ENCODE results near the gene CDH22.

Gene CDH22

GRCh38 chr20:46285740-46286139, 22.6 kb downstream of the CDH22 start:
- H3K9ac ChIP-seq (ENCODE audit: low read length), result no peak overlapping the region
- no peak overlapping the region for H2AFZ ChIP-seq (ENCODE audit: low read depth, low read length)
- H2BK12ac ChIP-seq (ENCODE audit: low read length in 2 of 2), result no peak overlapping the region
- H3K23ac ChIP-seq (ENCODE audit: low read length in 2 of 2), result no peak overlapping the region
- no peak overlapping the region for H3K4me3 ChIP-seq (ENCODE audit: insufficient read depth in 1 of 2, low read depth in 1 of 2, low read length in 2 of 2)
- no peak overlapping the region for H2BK5ac ChIP-seq (ENCODE audit: low read depth, low read length, poor library complexity, severe bottlenecking)
- no peak overlapping the region for H3K4me2 ChIP-seq (ENCODE audit: low read length, poor library complexity, severe bottlenecking)
- H3K9me3 ChIP-seq (ENCODE audit: control insufficient read depth, low read length), result no peaks in the 10 kb centered on the region
- H3K18ac ChIP-seq (ENCODE audit: low read depth in 1 of 2, low read length in 2 of 2), result no peak overlapping the region
- no peak overlapping the region for H3K4ac ChIP-seq (ENCODE audit: low read depth in 1 of 2, low read length in 2 of 2)
- no peak for DNase-seq
- no peaks in the 10 kb centered on the region for H3K4me1 ChIP-seq (ENCODE audit: control insufficient read depth, insufficient read depth, low read depth, low read length)
- no peak overlapping the region for H2AK5ac ChIP-seq (ENCODE audit: low read length, severe bottlenecking)
- H3K27ac ChIP-seq (ENCODE audit: low read length, poor library complexity, severe bottlenecking), result no peak overlapping the region
- H3K14ac ChIP-seq (ENCODE audit: low read length in 2 of 2), result no peak overlapping the region
- no peaks in the 10 kb centered on the region for H3K79me1 ChIP-seq (replicated peaks; ENCODE audit: low read length, poor library complexity, severe bottlenecking)
- no peak overlapping the region for H4K8ac ChIP-seq (ENCODE audit: low read length)
- H4K91ac ChIP-seq (ENCODE audit: low read length), result no peak overlapping the region
- 73% methylated on average over 3 of the region's 3 CpGs for WGBS
- H2BK120ac ChIP-seq (ENCODE audit: low read depth, low read length), result no peak overlapping the region
- H3K36me3 ChIP-seq (ENCODE audit: control insufficient read depth in 1 of 2, insufficient read depth in 2 of 2, low read depth in 1 of 2, low read length in 2 of 2), result no peaks in the 10 kb centered on the region
- no peak overlapping the region for H2BK15ac ChIP-seq (ENCODE audit: low read depth, poor library complexity, severe bottlenecking)
- peaks cover 27 to 97% of the 10 kb centered on the region in 2 experiments for H3K27me3 ChIP-seq (ENCODE audit: control insufficient read depth in 1 of 2, insufficient read depth in 1 of 2, low read length in 2 of 2)

- Histone ChIP-seq H3K4me2 (ENCODE audit: low read length, poor library complexity, severe bottlenecking) (no peak overlapping the region), H3K23ac (ENCODE audit: low read length in 2 of 2) (no peak overlapping the region), H3K4me3 (ENCODE audit: insufficient read depth in 1 of 2, low read depth in 1 of 2, low read length in 2 of 2) (no peak overlapping the region), H2BK15ac (ENCODE audit: low read depth, poor library complexity, severe bottlenecking) (no peak overlapping the region), H3K9ac (ENCODE audit: low read length) (no peak overlapping the region), H2AFZ (ENCODE audit: low read depth, low read length) (no peak overlapping the region), H3K18ac (ENCODE audit: low read depth in 1 of 2, low read length in 2 of 2) (no peak overlapping the region), H3K14ac (ENCODE audit: low read length in 2 of 2) (no peak overlapping the region), H2BK120ac (ENCODE audit: low read depth, low read length) (no peak overlapping the region), H3K4me1 (ENCODE audit: control insufficient read depth, insufficient read depth, low read depth, low read length) (no peaks in the 10 kb centered on the region), H3K36me3 (ENCODE audit: control insufficient read depth in 1 of 2, insufficient read depth in 2 of 2, low read depth in 1 of 2, low read length in 2 of 2) (no peaks in the 10 kb centered on the region), H3K9me3 (ENCODE audit: control insufficient read depth, low read length) (no peaks in the 10 kb centered on the region), H2BK5ac (ENCODE audit: low read depth, low read length, poor library complexity, severe bottlenecking) (no peak overlapping the region), H2BK12ac (ENCODE audit: low read length in 2 of 2) (no peak overlapping the region), H3K4ac (ENCODE audit: low read depth in 1 of 2, low read length in 2 of 2) (no peak overlapping the region), H2AK5ac (ENCODE audit: low read length, severe bottlenecking) (no peak overlapping the region), H3K27me3 (ENCODE audit: control insufficient read depth in 1 of 2, insufficient read depth in 1 of 2, low read length in 2 of 2) (peaks cover 31 to 93% of the 10 kb centered on the region in 2 experiments), H3K27ac (ENCODE audit: low read length, poor library complexity, severe bottlenecking) (no peak overlapping the region), H3K79me1 (replicated peaks; ENCODE audit: low read length, poor library complexity, severe bottlenecking) (no peaks in the 10 kb centered on the region), H4K8ac (ENCODE audit: low read length) (no peak overlapping the region), H4K91ac (ENCODE audit: low read length) (no peak overlapping the region)
- no peak for DNase-seq
- 92% methylated on average over 5 of the region's 8 CpGs for WGBS
Observed at GRCh38 chr20:46285072-46285471, 23.2 kb downstream of the CDH22 start.

GRCh38 chr20:46284040-46284427, 24.3 kb downstream of the CDH22 start:
- H3K4ac ChIP-seq (ENCODE audit: low read depth in 1 of 2, low read length in 2 of 2), result no peak overlapping the region
- no peak overlapping the region for H3K23ac ChIP-seq (ENCODE audit: low read length in 2 of 2)
- WGBS, result 61% methylated on average over 7 of the region's 7 CpGs
- H3K79me1 ChIP-seq (replicated peaks; ENCODE audit: low read length, poor library complexity, severe bottlenecking), result no peaks in the 10 kb centered on the region
- no peak overlapping the region for H2BK5ac ChIP-seq (ENCODE audit: low read depth, low read length, poor library complexity, severe bottlenecking)
- H4K91ac ChIP-seq (ENCODE audit: low read length), result no peak overlapping the region
- H2BK120ac ChIP-seq (ENCODE audit: low read depth, low read length), result no peak overlapping the region
- H3K9ac ChIP-seq (ENCODE audit: low read length), result no peak overlapping the region
- H2AK5ac ChIP-seq (ENCODE audit: low read length, severe bottlenecking), result no peak overlapping the region
- H3K4me3 ChIP-seq (ENCODE audit: insufficient read depth in 1 of 2, low read depth in 1 of 2, low read length in 2 of 2), result no peak overlapping the region
- no peak overlapping the region for H2BK15ac ChIP-seq (ENCODE audit: low read depth, poor library complexity, severe bottlenecking)
- no peaks in the 10 kb centered on the region for H3K36me3 ChIP-seq (ENCODE audit: control insufficient read depth in 1 of 2, insufficient read depth in 2 of 2, low read depth in 1 of 2, low read length in 2 of 2)
- no peaks in the 10 kb centered on the region for H3K4me1 ChIP-seq (ENCODE audit: control insufficient read depth, insufficient read depth, low read depth, low read length)
- H4K8ac ChIP-seq (ENCODE audit: low read length), result no peak overlapping the region
- no peak overlapping the region for H2BK12ac ChIP-seq (ENCODE audit: low read length in 2 of 2)
- no peak overlapping the region for H3K18ac ChIP-seq (ENCODE audit: low read depth in 1 of 2, low read length in 2 of 2)
- H3K27me3 ChIP-seq (ENCODE audit: control insufficient read depth in 1 of 2, insufficient read depth in 1 of 2, low read length in 2 of 2), result peaks cover 31 to 86% of the 10 kb centered on the region in 2 experiments
- H2AFZ ChIP-seq (ENCODE audit: low read depth, low read length), result no peak overlapping the region
- DNase-seq, result no peak
- H3K9me3 ChIP-seq (ENCODE audit: control insufficient read depth, low read length), result no peaks in the 10 kb centered on the region
- no peak overlapping the region for H3K14ac ChIP-seq (ENCODE audit: low read length in 2 of 2)
- no peak overlapping the region for H3K4me2 ChIP-seq (ENCODE audit: low read length, poor library complexity, severe bottlenecking)
- no peak overlapping the region for H3K27ac ChIP-seq (ENCODE audit: low read length, poor library complexity, severe bottlenecking)

DNA sequence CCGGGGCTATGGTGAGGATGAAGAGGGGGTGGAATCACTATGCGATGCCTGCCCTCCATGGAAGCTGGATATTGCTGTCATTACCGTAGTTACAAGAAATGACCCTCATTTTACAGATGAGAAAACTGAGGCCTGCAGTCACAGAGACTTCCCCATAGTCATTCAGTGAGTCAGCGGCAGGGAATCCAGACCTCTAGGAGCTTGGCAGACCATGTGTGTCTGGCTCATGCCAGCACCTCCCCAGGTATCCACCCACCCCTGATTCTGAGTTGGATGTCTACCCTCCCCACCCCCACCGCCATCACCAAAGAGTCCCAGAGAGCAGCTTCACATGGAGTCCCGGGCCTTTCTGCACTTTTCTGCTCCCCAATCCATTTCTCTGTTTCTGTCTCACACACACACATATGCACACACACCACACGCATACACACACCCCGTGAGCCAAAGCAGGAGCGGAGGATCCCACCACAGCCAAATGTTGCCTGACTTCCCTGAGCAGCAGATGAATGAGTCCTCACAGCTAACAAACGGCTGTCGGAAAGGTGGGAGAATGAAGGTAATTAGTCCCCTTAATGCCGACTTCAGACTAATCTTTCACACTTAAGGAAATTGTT, 24.8 kb downstream of the CDH22 start:
- Histone ChIP-seq H3K14ac (ENCODE audit: low read length in 2 of 2) (no peak overlapping the region), H2BK15ac (ENCODE audit: low read depth, poor library complexity, severe bottlenecking) (no peak overlapping the region), H2AK5ac (ENCODE audit: low read length, severe bottlenecking) (no peak overlapping the region), H3K4me3 (ENCODE audit: insufficient read depth in 1 of 2, low read depth in 1 of 2, low read length in 2 of 2) (no peak overlapping the region), H3K9me3 (ENCODE audit: control insufficient read depth, low read length) (no peaks in the 10 kb centered on the region), H3K9ac (ENCODE audit: low read length) (no peak overlapping the region), H3K4ac (ENCODE audit: low read depth in 1 of 2, low read length in 2 of 2) (no peak overlapping the region), H3K36me3 (ENCODE audit: control insufficient read depth in 1 of 2, insufficient read depth in 2 of 2, low read depth in 1 of 2, low read length in 2 of 2) (no peaks in the 10 kb centered on the region), H2BK5ac (ENCODE audit: low read depth, low read length, poor library complexity, severe bottlenecking) (no peak overlapping the region), H3K27me3 (ENCODE audit: control insufficient read depth in 1 of 2, insufficient read depth in 1 of 2, low read length in 2 of 2) (peaks cover 31 to 84% of the 10 kb centered on the region in 2 experiments), H3K4me2 (ENCODE audit: low read length, poor library complexity, severe bottlenecking) (no peak overlapping the region), H2BK120ac (ENCODE audit: low read depth, low read length) (no peak overlapping the region), H2BK12ac (ENCODE audit: low read length in 2 of 2) (no peak overlapping the region), H3K27ac (ENCODE audit: low read length, poor library complexity, severe bottlenecking) (no peak overlapping the region), H2AFZ (ENCODE audit: low read depth, low read length) (no peak overlapping the region), H3K79me1 (replicated peaks; ENCODE audit: low read length, poor library complexity, severe bottlenecking) (no peaks in the 10 kb centered on the region), H4K91ac (ENCODE audit: low read length) (no peak overlapping the region), H3K18ac (ENCODE audit: low read depth in 1 of 2, low read length in 2 of 2) (no peak overlapping the region), H3K23ac (ENCODE audit: low read length in 2 of 2) (no peak overlapping the region), H3K4me1 (ENCODE audit: control insufficient read depth, insufficient read depth, low read depth, low read length) (no peaks in the 10 kb centered on the region), H4K8ac (ENCODE audit: low read length) (no peak overlapping the region)
- 75% methylated on average over 9 of the region's 12 CpGs for WGBS
- no peak for DNase-seq
